GM21447 (cell line): ENCODE results near the gene GRHL3.

Source experiments
- ATAC-seq: cut with Tn5 transposase; IDR thresholded peaks from one replicate; pipeline ENCODE4 v1.9.1; 2021; ENCODE audit not compliant: unreplicated experiment

Gene GRHL3

DNA sequence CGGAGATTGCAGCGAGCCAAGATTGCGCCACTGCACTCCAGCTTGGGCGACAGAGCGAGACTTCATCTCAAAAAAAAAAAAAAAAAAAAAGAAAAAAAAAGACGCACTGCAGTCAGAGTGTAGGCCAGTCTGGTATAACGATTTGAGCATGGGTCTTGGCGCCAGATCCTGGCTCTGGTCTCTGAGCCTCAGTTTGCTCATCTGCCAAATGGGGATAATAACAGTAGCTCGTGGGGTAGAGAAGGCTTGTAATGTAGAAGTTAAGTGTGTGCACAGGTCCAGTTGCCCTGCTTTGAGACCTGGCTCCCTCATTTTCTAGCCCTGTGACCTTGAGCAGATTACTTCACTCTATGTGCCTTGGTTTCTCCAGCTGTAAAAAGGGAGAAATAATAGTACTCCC lies 26.3 kb upstream of the GRHL3 start:
- ATAC-seq: no peak

DNA sequence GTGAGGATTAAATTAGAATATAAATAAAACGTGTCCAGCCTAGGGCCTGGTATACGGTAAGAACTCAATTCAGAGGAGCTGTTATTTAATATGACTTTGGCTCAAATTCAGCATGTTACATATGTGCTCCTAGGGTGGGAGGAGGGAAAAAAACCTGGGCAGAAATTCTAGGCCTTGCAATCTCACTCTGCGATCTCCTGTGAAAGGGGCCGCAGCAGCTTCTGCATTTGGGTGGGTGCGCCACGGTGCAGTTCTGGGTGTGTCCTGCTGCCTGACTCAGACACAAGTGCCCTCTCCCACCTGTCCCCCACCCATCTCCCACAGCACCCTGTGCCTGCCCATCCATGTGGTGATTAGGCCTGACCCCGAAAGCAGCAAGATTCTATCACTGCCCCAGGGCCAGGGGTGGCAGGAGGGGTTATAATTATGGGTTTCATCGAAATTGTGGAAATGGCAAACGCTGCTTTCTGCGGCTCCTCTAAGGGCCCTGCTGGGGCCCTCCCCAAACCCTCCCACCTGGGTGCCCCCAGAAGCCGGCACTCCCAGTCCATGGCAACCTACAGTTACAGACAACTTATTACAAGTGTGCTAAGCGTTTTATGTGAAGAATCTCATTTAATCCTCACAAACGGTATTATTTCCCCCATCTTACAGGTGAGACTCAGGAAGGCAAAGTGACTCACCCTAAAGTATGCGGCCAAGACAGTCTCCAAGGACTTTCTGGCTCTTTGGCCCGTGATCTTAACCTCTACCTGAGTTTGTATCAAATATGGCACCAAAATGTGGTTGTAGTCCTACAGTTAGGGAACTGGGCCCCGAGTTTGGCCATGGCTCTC lies 25.5 kb upstream of the GRHL3 start:
- ATAC-seq: no peak

DNA sequence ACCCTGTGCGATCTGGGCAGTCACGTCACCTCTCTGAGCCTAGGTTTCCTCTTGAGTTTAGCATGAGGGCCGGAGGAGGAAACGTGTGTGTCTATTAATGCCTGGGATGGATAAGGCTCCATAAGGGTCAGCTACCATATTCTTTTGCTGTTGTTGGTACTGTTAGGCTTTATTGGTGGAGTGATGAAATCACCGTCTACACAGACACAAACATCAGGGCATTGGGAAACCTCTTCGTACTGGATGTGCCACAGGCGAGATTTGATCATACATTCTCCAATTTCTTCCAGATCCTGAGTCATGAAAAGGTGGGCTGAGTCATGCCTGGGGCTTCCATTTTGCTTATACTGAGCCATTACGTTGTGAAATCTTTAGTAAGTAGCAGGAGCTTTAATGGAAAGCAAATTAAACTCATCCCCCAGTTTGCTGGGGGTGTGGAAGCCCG lies 24.9 kb upstream of the GRHL3 start:
- no peak for ATAC-seq

DNA sequence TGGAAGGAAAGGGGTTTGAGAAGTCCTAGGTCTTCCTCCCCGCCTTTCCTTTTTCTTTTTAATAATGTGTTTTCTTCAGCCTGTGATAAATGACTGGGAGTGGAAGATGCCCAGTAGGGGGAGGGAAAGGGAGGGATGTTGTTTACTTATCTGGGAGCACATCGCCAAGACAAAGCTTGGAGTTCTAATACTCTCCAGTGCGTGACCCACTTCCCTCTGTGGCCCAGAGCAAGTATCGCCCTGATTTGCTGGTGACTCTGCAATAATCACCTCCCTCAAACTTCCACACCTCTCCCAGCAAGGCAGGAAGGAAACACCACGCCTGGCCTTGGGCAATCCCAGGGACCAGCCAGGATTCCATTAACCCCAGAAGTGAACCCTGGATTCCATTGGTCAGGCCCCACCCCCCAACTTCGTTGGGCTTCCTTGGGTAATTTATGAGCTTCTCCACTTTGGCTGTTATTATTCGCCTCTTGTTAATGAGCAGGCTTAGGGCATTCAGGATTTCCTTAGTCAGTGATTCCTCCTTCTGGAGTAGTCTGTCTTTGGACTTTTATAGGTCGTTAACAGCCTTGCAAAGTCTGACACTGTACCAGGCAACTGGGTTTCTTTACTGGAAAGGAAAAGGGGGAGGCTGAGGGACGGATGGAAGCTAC lies 24.3 kb upstream of the GRHL3 start:
- no peak for ATAC-seq

DNA sequence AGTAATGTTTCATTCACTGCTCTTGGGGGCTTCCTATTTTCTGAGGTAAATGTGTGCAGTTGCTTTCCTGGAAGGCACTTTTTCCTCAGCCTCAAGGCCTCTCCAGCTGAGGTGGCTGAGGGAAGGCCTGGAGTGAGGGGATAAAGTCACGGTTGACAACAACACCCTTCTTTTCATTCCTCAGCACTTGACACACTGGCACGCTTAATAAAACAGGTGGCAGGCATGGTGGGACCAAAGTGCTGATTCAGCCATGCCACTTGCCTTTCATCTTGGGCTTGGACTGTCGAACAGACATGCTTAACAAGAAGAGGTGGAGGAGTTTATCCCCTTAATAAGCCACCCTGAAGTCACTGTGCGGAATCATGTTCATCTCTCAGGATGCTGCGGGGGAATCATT lies 23.6 kb upstream of the GRHL3 start:
- no peak for ATAC-seq

DNA sequence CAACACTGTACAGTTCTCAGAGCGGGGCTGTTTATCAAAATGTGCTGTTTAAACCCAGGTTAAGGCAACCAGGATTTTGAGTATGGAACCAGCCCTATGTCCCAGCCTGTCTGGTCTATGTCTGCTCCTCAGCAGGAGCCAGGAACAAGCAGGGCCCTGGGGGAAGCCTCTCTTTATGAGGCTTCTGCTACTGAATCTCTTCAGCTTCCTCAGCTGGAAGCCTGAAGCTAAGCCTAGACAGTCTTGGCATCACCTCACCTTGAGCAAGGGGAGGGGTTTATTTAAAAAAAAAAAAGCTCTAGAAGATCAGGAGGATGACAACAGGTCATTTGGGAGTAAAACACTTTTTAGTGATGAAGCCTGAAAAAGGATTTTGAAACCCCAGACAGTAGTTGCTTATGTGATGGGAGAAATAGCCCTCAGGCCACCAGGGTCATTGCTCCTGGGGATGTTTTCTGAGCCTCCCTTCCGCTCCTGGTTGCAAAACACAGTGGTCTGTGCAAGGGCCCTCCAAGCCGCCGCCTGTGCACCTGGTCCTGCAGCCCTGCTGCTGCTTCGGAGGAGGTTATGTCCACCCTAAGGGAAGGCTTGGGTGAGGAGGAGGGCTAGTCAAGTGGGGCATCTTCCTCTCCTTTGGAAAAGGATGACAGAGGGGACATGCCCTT lies 21.8 kb upstream of the GRHL3 start:
- no peak for ATAC-seq

DNA sequence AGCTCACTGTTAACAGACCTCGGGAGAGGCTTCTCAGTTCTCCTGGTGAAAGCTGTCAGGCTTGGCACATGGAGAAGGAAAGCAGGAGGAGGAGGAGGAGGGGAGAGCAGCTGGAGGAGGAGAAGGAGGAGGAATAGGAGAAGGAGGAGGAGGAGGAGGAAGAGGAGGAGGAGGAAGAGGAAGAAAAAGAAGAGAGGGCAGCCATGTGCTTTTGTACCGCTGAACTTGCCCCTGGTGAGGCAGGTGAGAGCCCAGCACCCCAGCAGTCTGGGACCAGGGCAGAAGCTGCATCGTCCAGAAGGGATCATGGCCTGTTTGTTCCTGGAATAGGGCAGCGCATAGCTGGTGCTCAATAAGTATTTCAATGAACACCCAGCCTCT lies 21.3 kb upstream of the GRHL3 start:
- no peak for ATAC-seq

DNA sequence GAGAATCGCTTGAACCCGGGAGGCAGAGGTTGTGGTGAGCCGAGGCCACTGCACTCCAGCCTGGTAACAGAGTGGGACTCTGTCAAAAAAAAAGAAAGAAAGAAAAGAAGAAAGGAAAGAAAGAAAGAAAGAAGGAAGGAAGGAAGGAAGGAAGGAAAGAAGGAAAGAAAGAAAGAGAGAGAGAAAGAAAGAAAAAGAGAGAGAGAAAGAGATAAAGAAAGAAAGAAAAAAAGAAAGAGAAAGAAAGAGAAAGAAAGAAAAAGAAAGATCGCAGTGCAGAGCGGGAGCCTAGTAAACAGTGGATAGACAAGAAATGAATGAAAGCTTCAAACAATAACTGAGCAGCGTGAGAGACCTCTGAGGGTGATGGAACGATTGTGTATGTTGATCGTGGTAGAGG lies 20.6 kb upstream of the GRHL3 start:
- ATAC-seq: no peak

DNA sequence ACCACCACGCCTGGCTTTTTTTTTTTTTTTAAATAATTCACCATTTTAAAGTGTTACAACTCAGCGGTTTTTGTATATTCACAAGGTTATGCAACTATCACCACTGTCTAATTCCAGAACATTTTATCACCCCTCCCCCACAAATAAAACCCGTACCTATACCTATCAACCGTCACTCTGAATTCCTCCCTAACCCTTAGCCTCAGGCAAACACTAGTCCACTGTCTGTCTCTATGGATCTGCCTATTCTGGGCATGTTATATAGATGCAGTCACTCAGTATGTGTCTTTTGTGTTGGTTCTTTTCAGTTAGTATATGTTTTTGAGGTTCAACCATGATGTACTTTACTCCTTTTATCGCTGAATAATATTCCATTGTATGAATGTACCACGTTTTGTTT lies 19.3 kb upstream of the GRHL3 start:
- ATAC-seq: no peak

DNA sequence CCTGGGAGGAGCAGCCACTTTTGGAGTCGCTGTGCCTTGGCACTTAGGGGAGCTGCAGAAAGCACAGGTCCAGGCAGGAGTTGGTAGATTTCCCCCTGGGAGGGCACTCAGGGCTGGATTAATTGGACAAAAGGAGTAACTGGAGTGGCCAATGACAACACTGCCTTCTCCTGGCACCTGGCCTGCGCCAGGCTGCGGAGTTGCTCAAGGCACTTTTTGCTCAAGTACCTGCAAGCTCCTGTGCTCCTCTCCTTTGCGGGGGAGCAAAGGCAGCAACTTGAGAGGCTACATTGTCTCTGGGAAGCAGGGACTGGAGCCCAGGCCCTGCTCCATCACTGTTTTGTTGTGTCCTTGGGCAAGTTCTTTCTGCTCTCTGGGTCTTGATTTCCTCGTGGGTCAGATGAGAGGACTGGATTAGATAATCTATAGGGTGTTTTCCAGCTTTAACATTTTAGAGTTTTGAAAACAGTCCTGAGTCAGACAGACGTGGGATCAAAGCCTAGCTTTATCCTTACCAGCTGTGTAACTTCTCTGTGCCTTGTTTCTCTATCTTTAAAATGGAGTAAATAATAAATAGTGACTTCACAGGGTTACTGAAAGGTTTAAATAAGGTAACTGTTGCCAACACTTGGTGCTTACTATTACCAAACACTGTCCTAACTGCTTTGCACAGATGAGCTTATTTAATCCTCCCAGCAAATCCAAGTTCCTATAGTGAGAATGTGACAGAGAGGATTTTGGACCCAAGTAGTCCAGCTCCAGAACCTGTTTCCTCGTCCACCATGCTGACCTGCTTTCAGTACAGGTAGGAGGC lies 18.0 kb upstream of the GRHL3 start:
- ATAC-seq: no peak

DNA sequence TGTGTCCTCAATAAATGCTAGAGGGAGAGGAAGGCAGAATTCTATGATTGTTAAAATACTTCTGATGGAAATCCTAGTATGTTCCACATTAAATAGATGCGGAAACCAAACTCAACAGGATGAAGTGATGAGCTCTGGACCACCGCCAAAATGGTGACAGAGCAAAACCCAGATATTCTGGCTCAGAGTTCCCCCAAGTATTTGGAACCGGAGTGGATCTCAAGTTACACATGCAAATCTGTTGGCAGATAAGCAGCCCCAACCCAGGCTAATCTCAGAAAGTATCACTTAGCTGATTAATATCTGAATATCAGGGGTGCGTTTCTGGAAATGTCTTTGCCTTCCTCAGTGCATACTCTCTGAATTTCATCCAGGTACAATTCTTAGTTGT lies 17.4 kb upstream of the GRHL3 start:
- ATAC-seq: no peak

DNA sequence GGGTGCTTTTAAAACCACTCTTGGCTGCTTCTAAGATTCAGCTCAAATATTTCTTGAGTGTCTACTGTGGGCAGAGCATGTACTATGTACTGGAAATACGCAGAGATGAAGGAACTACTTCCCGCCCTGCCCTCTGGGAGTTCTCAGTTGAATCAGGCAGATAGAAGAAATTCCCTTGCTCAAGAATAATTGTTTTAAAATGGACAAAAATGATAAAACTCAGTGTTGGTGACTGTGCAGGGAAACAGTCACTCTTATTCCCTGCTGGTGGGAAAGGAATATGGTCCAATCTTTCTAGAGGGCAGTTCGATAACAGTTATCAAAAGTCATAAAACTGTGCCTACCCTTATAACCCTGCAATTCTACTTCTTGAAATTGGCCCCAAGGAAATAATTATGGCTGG lies 16.9 kb upstream of the GRHL3 start:
- no peak for ATAC-seq

DNA sequence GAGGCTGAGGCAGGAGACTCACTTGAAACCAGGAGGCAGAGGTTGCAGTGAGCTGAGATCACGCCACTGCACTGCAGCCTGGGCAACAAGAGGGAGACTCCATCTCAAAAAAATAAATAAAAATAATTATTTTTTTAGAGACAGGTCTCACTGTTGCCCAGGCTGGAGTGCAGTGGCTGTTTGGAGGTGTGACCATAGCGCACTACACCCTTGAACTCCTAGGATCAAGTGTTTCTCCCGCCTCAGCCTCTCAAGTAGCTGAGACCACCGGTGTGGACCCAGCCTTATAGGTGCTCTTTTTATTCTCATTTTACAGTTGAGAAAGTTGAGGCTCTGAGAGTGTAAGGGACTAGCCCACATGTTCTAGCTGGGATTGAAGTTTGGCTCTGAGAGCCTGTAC lies 15.6 kb upstream of the GRHL3 start:
- ATAC-seq: no peak

DNA sequence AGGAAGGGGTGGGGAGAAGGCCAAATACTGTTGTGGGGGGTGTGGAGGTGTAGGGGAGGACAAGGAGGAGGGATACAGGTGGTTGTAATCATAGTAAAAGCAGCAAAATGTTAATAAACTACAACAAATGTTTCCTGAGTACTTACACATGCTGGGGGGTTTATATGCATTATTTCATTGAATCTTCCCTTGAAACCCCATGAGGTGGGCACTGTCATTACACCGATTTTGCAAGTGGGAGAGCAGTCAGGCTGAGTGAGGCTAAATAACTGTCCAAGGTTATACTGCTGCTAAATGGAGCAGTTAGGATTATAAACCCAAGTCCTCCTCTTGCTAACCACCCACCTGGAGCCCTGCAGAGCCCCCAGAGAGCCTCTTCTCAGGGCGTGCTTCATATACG lies 14.4 kb upstream of the GRHL3 start:
- no peak for ATAC-seq

DNA sequence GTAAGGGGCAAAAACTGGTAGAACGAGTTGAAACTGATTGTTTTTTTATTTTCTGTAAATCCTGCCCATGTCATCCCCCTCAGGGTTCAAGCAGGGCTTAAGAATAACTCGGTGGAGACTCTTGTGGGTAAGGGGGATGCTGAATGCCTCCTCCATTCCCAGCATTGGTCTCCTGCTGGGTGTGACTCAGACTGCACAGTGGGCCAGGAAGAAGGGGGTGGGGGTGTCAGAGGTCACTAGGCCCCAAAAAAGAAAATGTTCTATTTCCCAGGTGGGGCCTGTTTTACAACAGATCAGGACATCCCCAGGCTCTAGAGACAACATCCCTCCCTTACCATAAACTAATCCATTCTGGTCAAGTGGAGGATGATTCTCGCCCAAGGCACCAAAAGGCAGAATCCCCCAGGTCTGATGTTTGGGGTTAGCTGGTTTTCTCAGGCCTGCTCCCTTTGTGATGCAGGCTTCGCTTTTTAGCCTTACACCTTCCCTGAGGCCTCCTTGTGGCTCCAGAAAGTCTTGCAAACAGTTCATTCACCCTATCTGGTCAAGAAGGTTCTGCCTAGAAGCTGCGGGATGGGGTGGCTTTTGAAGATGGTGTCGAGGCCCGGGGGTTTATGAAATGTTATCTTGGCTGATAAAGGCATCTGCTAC lies 10.7 kb upstream of the GRHL3 start:
- no peak for ATAC-seq

DNA sequence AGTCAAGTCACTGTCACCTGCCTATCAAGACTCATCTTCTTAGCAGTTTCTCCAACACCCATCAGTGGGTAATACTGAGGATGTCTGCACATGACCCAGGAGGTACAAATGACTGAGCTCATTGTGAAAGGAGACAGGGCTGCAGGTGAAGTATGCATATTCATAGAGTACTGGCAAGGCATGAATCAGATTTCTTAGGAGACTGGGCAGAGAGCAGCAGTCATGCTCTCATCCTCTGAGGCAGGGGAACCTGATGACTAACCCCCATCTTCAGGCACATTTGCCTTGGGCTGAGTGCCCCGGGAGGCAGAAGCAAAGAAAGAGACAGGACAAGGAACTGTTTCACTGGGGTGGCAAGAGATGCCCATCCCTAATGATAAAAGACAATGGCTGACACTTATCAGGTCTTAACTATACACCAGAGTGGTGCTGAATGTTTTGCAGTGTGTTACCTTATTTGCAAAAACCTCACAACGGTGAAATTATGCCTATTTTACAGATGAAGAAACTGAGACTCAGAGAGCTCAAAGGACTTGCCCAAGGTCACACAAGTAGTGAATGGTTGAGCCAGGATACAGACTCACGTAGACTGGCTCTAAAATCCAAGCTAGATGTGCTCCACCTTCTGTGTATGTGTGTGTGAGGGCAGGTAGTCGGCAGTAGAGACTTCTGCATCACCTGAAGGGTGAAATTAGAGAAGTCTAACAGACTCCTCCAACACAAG lies 9.2 kb upstream of the GRHL3 start:
- ATAC-seq: no peak

DNA sequence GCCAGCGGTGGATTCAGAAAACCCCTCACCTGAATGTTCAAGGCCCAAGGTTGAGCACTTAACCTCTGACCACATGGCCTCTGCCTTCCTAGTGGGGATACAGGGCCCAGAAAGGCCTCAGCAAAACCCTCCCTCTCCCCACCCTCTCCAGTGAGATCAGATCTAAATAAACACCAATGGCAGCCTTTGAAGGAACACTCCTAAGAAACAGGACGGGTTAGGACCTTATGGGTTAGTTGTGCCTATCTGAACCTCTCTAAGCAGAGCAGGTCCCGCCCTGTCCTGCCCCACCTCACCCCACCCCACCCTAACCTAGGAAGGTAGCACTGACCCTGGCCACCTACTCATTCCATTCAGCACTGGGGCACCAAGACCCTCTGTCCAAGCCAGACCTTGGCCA lies 7.9 kb upstream of the GRHL3 start:
- ATAC-seq: no peak

DNA sequence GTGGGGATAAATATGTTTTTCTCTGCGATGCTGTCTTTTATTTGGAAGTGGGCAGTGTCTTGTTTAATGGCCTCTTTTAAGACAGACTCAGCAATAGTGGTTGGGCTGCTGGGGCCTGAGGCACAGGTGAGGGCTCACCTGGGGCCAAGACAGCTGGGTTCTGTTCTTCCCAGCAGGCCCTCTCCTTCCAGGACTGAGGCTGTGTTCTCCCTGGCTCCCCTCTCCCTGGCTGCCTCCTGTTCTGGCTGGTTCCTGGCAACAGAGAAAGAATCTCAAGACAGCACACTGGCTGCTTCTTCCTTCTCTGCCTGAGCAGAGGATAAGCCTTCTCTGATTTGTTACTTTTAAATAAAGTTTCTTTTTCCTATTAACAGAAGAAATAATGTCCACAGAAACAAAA lies 7.4 kb upstream of the GRHL3 start:
- no peak for ATAC-seq

DNA sequence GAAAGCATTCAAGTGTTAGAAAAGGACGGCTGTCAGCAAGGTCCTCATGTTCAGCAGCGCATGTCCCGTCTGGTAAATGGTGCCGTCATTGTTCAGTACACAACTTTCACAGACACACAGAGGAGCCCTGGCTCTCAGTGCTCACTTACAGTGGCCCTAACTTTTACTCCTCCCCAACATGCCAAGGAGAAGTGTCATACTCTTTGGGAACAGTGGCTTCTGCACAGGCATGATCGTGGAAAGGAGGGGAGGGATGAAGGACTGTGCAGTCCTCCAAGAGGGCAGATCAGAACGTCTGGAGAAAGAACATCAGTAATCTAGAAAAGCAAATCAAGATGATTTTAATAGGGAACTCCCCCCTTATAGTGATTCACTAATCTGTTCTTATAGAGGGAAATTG lies 3.8 kb upstream of the GRHL3 start:
- no peak for ATAC-seq

DNA sequence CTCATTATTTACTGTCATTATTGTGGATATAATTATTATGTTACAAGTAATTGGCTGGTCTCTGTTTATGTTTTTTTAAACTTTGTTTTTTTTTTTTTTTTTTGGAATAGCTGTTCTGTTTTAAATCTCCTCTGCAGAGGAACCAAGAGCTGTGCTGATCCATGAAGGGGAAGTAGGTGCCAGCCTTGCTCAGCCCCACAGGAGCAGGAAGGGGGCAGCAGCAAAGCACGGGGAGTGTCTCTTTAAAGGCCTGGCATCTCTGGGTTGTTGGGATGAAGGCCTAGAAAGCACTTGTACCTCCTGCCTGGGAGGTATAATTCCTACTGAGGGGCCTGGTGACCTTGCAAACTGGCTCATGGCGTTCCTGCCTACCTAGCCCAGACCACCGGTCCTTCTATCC lies 2.5 kb upstream of the GRHL3 start:
- ATAC-seq: no peak
